HG03196 (cell line): ENCODE data around the gene AMZ1.
A peak's percentile ranks its signal among the peaks of the same experiment; 100 is the strongest.
"Not testable (repeated sequence)": the region's sequence is repeated elsewhere in the genome, so short reads cannot be mapped to it uniquely, and the experiment has no call there.

Experiments
- ATAC-seq: cut with Tn5 transposase; IDR thresholded peaks from one replicate; pipeline ENCODE4 v1.9.1; 2021; ENCODE audit not compliant: unreplicated experiment

AMZ1 gene

DNA sequence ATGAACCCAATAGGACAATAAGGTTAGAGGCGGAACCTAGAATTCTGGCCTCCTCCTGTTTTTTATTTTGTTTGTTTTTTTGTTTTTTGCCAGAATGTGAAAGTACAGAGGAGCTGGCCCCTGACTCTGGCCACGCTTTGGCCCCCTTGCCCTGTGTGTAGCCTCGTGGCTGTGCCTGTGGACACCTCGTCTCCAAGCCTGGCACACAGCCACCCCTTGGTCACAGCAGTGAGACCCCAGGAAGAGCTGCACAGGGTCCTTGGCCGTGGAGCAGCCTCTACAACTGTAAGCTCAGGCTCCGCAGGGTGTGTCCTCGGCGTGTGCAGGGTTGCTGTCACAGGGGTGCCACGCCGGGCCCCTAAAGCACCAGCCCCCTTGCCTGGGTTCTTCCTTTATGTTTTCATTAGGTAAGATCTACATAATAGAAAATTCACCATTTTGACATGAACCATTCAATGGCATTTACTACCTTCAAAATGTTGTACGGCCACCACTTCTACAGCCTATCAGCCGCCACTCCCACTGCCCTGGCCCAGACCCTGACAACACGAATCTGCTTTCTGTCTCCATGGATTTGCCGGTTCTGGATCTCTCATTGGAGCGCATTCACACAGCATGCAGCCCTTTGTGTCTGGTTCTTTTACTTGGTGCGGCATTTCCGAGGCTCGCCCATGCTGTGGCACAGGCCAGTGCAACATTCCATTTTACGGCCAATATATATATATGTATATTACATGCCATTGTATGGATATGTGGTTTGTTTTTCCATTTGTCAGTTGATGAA is 51.0 kb downstream of the AMZ1 start:
- ATAC-seq, result no peak

DNA sequence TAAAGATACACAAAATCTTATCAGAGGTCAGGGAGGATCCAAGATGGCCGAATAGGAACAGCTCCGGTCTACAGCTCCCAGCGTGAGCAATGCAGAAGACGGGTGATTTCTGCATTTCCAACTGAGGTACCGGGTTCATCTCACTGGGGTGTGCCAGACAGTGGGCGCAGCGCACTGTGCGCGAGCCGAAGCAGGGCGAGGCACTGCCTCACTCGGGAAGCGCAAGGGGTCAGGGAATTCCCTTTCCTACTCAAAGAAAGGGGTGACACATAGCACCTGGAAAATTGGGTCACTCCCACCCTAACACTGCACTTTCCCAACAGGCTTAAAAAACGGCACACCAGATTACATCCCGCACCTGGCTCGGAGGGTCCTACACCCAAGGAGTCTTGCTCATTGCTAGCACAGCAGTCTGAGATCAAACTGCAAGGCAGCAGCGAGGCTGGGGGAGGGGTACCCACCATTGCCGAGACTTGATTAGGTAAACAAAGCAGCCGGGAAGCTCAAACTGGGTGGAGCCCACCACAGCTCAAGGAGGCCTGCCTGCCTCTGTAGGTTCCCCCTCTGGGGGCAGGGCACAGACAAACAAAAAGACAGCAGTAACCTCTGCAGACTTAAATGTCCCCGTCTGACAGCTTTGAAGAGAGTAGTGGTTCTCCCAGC is 55.7 kb downstream of the AMZ1 start:
- not testable (repeated sequence) for ATAC-seq

DNA sequence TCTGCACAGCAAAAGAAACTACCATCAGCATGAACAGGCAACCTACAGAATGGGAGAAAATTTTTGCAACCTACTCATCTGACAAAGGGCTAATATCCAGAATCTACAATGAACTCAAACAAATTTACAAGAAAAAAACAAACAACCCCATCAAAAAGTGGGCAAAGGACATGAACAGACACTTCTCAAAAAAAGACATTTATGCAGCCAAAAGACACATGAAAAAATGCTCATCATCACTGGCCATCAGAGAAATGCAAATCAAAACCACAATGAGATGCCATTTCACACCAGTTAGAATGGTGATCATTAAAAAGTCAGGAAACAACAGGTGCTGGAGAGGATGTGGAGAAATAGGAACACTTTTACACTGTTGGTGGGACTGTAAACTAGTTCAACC is 60.7 kb downstream of the AMZ1 start:
- ATAC-seq, result not testable (repeated sequence)

DNA sequence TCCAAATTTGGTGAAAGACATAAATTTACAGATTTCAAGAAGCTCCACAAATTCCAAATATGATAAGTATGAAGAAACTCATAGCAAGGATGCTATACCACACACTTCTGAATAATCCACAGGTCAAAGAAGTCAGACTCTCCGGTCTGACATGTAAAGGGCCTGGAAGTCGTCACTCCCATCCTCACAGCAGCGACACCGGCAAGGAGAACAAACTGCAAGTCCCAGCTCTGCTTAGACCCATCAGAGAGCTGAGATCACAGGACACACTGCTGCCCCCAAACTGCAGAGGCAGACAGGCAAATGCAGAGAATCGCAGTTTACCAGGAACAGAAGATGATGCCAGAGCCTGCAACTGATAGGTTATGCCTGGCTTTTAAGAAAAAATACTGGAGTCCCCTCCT is 62.0 kb downstream of the AMZ1 start:
- no peak for ATAC-seq

DNA sequence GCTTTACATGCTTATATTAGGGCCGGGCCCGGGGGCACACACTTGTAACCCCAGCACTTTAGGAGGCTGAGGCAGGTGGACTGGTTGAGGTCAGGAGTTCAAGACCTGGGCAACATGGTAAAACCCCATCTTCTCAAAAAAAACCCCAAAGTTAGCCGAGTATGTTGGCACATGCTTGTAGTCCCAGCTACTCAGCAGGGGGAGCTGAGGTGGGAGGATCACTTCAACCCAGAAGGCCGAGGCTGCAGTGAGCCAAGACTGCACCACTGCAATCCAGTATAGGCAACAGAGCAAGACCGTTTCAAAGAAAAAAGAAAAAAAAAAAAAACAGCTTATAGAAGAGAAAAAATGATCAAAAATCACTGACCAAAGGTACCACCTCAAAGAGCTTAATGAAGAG is 63.1 kb downstream of the AMZ1 start:
- no peak for ATAC-seq

DNA sequence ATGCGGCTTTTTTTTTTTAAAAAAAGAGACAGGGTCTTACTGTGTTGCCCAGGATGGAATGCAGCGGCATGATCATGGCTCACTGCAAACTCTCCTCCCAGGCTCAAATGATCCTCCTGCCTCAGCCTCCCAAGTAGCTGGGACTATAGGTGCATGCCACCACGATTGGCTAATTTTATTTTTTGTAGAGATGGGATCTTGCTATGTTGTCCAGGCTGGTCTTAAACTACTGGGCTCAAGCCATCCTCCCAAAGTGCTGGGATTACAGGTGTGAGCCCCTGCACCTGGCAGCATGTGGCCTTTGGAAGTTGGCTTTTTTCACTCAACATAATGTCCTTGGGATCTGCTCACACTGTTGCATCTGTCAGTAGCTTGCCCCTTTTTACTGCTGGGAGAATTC is 65.1 kb downstream of the AMZ1 start:
- no peak for ATAC-seq

DNA sequence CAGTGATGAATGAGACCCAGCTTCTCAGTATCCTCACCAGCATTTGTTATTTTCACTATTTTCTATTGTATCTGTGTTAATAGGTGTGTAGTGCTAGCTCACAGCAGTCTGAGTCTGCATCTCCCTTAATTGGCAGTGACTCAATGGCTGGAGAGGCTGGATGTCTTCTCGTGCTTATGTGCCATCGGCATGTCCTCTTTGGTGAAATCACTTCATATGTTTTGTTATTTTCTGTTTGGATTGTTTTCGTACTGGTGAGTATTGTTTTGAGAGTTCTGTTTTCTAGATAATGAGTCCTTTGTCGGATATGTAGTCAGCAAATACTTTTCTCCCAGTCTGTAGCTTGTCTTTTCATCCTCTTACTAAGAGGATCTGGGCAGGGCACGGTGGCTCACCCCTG is 66.1 kb downstream of the AMZ1 start:
- ATAC-seq, result no peak

DNA sequence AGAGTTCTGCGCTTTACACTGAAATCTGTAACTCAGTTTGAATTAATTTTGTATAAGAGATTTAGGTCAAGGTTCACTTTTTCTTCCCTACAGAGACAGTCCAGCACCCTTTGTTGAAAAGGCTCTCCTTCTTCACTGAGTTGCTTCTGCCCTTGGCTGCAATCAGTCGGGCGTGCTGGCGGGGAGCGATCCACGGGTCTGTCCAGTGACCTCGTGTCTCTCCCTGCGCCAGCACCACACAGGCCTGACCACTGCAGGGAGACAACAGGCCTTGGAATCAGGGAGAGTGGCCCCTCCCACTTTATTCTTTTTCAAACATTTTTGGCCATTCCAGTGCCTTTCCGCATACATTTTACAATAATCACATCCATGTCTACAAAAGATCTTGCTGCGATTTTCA is 66.9 kb downstream of the AMZ1 start:
- no peak for ATAC-seq

DNA sequence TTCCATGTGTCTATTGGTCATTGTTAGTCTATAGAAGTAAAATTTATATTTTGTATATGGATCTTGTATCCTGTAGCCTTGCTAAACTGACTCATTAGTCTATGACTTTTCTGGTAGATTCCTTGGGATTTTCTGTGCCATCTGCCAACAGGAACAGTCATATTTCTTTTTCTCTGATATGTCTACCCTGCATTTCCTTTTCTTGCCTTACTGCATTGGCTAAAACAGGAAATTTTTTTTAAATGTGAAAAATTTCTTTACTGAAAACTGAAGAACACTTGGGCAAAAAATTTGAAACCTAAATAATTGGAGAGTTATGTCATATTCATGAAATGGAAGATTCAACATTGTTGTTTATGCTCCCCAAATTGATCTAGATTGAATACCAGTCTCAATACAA is 67.5 kb downstream of the AMZ1 start:
- no peak for ATAC-seq

DNA sequence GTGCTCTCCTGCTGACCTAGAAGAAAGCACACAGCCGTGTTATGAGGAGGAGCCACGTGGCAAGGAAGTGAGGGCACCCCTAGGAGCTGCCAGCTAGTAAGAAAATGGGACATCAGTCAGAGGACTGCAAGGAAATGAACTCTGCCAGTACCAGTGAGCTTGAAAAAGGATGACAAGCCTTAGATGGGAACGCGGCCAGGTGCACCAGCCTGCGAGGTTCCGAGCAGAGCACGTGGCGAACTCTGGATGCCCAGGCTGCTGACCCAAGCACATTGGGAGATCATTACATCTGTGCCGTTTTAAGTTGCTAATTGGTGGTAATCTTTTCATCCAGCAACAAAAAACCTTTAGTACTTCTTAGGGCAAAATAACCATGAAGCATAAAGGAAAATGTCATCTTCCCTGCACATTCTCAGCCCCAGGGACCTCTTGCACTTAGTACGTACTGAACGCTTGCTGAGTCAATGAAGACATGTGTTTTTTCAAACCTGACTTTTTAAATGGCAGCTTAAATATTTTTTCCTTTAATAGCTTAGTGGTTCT is 69.4 kb downstream of the AMZ1 start:
- ATAC-seq, result peak; percentile 2

DNA sequence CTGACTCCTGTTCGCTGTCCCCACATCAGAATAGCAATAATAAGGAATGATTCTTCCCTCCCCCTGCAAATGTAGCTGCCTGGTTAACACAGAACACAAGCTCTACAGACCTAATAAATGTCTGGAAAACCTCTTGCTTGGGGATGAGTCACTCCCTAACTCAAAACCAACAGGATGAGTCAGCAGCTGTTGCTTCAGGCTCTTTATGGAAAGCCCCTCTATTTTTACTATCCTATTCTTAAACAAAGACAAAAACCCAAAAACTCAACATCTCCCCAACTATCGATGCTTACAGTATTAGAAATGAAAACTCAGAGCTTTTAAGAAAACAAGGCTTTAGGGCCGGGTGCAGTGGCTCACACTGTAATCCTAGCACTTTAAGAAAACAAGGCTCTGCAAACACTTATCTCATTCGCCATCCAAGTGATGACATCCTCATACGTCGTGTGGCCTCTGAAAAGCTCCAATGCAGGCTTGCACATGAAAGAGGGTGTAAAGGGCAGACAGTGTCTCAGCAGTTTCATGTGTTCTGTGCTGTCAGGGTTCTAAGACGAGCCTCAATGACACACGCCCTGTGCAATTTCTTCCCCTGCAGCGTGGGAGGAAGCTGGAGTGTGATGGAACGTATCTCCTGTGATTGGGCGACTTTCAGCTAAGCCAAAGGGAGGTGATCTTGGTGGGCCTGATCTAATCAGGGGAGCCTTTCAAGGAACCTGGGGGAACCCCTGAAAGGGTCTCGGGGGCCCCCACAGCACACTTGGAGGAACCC is 70.1 kb downstream of the AMZ1 start:
- peak; percentile 74 for ATAC-seq

DNA sequence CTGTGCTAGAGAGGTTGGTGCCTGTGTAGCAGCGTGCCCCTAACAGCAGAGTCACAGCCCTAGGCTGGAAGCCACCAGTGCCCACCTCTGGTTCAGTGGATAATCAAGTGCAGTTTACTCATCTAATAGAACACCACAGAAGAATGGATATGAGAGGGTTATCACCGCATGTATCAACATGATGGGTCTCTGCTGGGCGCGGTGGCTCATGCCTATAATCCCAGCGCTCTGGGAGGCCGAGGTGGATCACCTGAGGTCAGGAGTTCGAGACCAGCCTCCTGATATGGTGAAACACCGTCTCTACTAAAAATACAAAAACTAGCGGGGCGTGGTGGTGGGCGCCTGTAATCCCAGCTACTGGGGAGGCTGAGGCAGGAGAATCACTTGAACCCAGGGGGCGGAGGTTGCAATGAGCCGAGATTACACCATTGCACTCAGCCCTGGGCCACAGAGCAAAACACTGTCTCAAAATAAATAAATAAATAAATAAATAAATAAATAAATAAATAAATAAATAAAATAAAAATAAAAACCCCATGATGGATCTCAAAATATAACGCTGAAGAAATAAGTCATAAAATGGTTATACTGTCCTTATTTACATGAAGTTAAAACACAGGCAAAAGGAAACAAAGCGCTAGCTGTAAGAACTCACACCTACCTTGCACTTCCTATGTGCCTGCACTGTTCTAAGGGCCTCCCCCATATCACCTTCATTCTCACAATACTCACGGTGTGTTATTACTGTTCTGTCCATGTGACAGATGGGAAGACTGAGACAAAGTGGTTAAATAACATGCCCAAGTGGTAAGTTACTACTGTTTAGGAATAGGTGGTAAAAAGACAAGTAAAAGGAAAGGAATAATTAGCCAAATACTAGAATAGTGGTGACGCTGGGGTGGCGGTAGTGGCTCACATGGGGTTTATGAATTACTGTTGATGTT is 70.9 kb downstream of the AMZ1 start:
- ATAC-seq, result no peak

DNA sequence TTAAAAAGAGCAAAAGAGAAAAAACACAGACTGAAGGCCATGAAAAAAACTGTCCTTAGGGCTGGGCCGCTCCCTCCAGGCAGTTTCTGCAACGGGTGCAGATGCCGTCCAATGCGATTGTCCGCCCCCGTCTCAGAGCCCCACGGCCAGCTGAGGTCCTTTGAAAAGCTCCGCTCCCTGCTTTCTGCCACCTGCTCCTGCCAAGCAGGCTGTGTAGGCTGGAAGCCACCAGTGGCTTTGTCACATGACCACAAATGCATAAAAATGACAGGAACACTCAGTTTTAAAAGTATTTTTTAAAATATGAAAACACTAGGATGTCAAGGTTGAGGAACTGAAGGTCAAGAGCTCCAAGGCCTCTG is 71.7 kb downstream of the AMZ1 start:
- no peak for ATAC-seq

DNA sequence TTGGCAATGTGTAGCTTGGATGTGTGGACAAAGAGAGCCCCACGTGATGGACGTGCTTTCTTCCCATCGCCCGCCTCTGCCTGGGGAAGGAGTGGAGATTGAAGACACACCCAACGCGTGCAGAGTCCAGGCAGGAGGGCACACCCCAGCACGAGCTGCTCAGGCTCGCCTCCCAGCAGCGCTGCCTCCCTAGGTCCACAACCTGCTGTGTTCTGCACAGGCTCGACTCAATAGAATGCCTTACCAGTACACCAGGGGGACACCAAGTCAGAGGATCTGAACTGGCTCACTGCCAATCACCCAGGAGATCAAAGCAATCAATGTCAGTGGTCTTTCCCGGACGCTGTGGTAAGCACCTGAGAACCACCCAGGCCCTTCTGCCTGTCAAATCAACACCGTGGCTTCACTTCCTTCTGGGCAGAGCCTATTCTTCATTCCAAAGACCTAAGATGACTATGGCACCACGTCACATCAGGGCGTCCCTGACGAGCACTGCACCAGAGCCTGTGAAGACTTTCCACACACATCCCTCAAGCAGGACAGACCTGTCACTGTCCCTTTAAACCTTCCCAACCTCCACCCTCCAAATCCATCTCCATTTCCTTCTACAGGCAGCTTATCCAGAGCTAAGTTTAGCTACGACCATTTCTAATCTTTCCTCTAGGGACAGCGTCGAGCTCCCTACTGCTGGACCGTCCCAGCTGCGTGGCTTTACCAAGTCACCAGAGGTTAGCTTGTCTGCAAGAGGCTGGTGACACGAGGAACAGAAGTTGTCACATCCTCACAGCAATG is 72.3 kb downstream of the AMZ1 start:
- ATAC-seq, result no peak

DNA sequence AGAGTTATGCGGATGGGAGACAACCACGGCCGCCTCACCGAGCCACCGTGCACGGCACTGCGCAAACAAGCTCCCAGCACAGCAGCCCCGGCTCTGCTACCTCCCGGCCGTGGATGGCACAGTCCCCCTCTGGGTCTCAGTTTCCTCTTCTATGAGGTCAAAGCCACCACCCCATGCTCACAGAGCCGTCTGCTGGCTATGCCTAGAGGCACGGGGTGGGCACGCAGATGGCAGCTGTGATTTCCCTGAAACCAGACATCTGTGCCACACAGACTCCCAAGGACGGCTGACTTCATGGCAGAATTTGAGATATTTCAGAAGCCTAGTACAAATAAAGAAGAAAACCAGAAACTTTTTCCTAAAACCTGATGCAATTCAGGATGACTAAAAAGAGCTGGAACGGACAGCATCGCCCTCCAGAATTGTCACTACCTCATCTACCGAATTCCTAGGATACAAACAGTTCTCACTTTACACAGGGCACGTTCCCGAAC is 73.2 kb downstream of the AMZ1 start:
- ATAC-seq, result no peak

DNA sequence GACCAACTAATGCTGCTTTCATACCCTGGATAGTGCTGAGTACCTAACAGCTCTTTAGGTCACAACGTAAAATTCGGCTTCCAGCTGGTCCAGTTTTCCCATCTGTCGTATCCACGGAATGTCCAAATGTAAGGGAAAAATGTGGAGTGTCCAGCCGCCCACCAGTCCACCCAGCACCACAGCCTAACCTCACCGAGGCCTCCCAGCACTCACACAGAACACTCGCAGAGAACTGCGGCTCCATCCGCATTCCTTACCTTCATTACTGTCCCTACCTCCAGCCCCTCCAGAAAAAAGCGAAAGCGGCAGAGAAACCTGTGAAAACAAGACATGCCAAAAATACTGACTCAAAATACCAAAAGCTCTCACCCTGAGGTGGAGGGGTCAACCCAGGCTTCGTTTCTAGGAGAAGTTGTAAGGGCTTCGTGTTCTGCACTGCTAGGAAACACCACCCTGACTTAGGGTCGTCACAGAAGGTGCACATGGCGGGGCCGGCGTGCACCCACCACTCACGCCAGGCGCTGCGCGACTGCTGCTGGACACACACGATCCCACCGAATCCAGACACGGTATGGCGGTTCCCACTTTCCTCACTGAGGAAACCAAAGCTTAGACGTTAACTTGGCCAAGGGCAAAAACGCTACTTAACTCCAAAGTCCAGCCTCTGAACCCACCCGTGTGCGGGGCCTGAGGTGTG is 73.9 kb downstream of the AMZ1 start:
- no peak for ATAC-seq

DNA sequence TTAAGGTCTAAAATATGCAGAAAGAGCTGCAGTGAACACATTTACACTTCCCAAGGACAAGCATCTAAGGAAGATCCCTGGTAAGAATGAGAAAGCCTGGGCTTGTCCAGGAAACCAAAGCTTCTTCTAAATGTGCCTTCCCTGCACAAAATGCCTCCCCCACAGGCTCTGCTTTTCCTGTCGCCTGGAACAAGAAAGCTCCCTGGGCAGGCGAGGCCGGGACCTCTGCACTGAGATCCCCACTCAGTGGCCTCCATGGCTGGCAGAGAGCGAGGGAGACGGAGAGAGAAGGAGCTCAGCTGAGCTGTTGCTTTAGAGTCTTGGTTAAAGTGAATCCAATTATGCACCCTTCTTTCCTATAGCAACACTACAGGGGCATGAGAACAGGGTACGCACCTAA is 75.6 kb downstream of the AMZ1 start:
- no peak for ATAC-seq

DNA sequence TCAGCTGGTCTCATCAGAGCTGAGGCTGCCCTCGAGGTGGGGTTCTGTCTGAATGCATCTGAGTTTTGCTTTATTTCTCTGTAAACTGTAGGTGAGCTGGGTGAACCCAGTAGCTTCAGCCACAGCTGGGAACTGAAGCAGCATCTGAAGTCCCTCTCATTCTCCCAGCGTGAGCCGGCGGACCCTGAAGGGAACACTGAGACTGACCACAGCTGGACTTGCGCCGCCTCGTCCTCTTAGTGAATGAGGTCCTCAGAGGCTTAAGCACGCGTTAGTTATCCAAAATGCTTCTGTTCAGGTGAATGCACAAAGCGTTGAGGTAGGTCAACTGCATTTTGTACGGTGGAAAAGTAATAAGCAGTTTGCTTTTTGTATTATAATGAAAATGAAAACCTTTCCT is 76.6 kb downstream of the AMZ1 start:
- no peak for ATAC-seq
